ENCODE results near the gene ASCL2.

Gene ASCL2

GRCh38 chr11:2222451-2222850, 47.9 kb downstream of the ASCL2 start:
- H3K36me3 Mint-ChIP-seq: no peaks in the 10 kb centered on the region
- peaks cover 5% of the 10 kb centered on the region for H3K9me3 Mint-ChIP-seq
- H3K27ac Mint-ChIP-seq: no peak overlapping the region
- DNase-seq (ENCODE audit: low spot score in 2 of 2) (no peak), ATAC-seq (no peak)
- H3K4me1 Mint-ChIP-seq: peaks cover 12% of the 10 kb centered on the region
- H3K4me3 Mint-ChIP-seq: no peak overlapping the region

DNA sequence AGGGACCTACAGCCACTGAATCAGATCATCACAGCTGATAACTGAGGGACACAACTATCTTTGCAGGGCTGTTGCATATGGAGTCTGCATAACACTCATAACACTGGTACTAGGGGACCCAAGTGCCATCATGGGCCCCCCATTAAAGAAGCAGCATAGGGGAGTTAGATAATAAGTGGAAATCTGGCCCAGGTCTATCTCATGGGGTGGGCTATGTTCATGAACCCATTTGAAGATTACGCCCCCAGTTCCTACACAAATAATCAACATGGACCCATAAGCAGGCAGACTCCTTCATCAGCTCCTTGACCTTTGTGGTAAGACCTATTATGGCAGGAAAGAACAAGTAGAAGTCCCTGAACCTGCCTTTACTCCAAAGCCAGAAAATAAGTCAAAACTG, 48.8 kb downstream of the ASCL2 start:
- Mint-ChIP-seq H3K4me3 (no peak overlapping the region), H3K4me1 (peaks cover 12% of the 10 kb centered on the region), H3K9me3 (peaks cover 5% of the 10 kb centered on the region), H3K27ac (no peak overlapping the region), H3K36me3 (no peaks in the 10 kb centered on the region)
- DNase-seq (ENCODE audit: low spot score in 2 of 2): no peak
- ATAC-seq: no peak

- no peaks in the 10 kb centered on the region for H3K36me3 Mint-ChIP-seq
- no peak overlapping the region for H3K27ac Mint-ChIP-seq
- H3K4me3 Mint-ChIP-seq: no peak overlapping the region
- peaks cover 12% of the 10 kb centered on the region for H3K4me1 Mint-ChIP-seq
- DNase-seq (ENCODE audit: low spot score in 2 of 2) (no peak), ATAC-seq (no peak)
- peaks cover 5% of the 10 kb centered on the region for H3K9me3 Mint-ChIP-seq
These were observed 49.4 kb downstream of the ASCL2 start for GRCh38 chr11:2221024-2221423.

- no peaks in the 10 kb centered on the region for H3K36me3 Mint-ChIP-seq
- H3K4me1 Mint-ChIP-seq: peaks cover 12% of the 10 kb centered on the region
- H3K4me3 Mint-ChIP-seq: no peak overlapping the region
- ATAC-seq: no peak
- H3K27ac Mint-ChIP-seq: no peak overlapping the region
- peaks cover 5% of the 10 kb centered on the region for H3K9me3 Mint-ChIP-seq
- no peak for DNase-seq (ENCODE audit: low spot score in 2 of 2)
These were observed 50.1 kb downstream of the ASCL2 start for GRCh38 chr11:2220173-2220771.

- Mint-ChIP-seq H3K9me3 (peaks cover 5% of the 10 kb centered on the region), H3K4me1 (peaks cover 19% of the 10 kb centered on the region), H3K4me3 (no peak overlapping the region), H3K27ac (no peak overlapping the region), H3K36me3 (no peaks in the 10 kb centered on the region)
- ATAC-seq (no peak), DNase-seq (ENCODE audit: low spot score in 2 of 2) (no peak)
These were observed 50.9 kb downstream of the ASCL2 start for GRCh38 chr11:2219318-2220017.
